Thyroid gland (tissue), 4 donors: ENCODE results near the gene MON1A. TPM values are rescaled to one million over a fixed set of nuclear protein-coding genes. Genes with fewer than 3 reads are reported as not detected.
A peak's percentile ranks its signal among the peaks of the same experiment; 100 is the strongest.

Experiments
- DNase-seq, 2 donors: peaks; one replicate each; pipeline ENCODE4 v3.0.0-alpha.2; 2019
- H3K27ac ChIP-seq, 3 donors: fragments of 200-600 bp; sonication (generic); 1 replicate in 2 of 3; 2 replicates in 1 of 3; pipeline ENCODE4 v1.5.1; 2016 to 2019; ENCODE audit warnings: mild to moderate bottlenecking in 1 of 3, moderate library complexity in 1 of 3
- H3K27me3 ChIP-seq: fragments of 200-600 bp; sonication (generic); one replicate; pipeline ENCODE4 v1.5.1; 2019
- H3K36me3 ChIP-seq, 2 donors: fragments of 200-600 bp; sonication (generic); one replicate each; pipeline ENCODE4 v1.5.1; 2016 to 2019
- H3K4me1 ChIP-seq, 2 donors: fragments of 200-600 bp; sonication (generic); one replicate each; pipeline ENCODE4 v1.5.1; 2017 to 2019
- H3K4me3 ChIP-seq, 3 donors: fragments of 200-600 bp; sonication (generic); replicated peaks in 1 of 3; 1 replicate in 2 of 3; 2 replicates in 1 of 3; pipeline ENCODE4 v1.5.1; 2016; ENCODE audit warnings: mild to moderate bottlenecking in 1 of 3
- H3K9me3 ChIP-seq: fragments of 200-600 bp; sonication (generic); one replicate; pipeline ENCODE4 v1.5.1; 2017
- CTCF ChIP-seq, 6 experiments: fragments of 200-600 bp in 3 of 6; fragments of 450-650 bp in 3 of 6; sonication (generic) in 3 of 6; IDR thresholded peaks; one replicate each; pipeline ENCODE4 v1.5.1; 2016 to 2019; ENCODE audit warnings: antibody characterized with exemption in 6 of 6, mild to moderate bottlenecking in 2 of 6, inconsistent platforms in 1 of 6, moderate library complexity in 1 of 6
- POLR2A ChIP-seq, 2 donors: fragments of 450-650 bp; IDR thresholded peaks; one replicate each; pipeline ENCODE4 v1.6.1; 2017; ENCODE audit warnings: antibody characterized with exemption in 2 of 2, mild to moderate bottlenecking in 2 of 2, moderate library complexity in 1 of 2
- WGBS, 2 donors: methylation state at CpG; one replicate each; pipeline ENCODE4 v1.1.5; 2017; 5-methylcytosine and 5-hydroxymethylcytosine counted together
- intact Hi-C: fragments of 100-400 bp; cut with DNase I; formaldehyde crosslinking; loops from one replicate; pipeline ENCODE4 v1.15.1; 2023
- total RNA-seq, 4 donors: library from RNA; depleted of rRNA; stranded (reverse); fragments of >200 nt; gene quantifications; one replicate each; pipeline ENCODE4 v1.2.3, GENCODE V29; 2016

MON1A gene
- total RNA-seq, 4 donors from 2014 or later, result 12.1 to 19.9 (median 18.7) TPM

GRCh38 chr3:49930168-49930690, 618 bp upstream of the MON1A start:
- peak; percentile 81 to 82 for DNase-seq
- Histone ChIP-seq H3K27ac (peak overlapping the region; percentile 87 to 90 (median 88)), H3K36me3 (no peaks in the 10 kb centered on the region), H3K4me1 (peaks cover 26 to 40% of the 10 kb centered on the region in 2 donors), H3K4me3 (peak overlapping the region in 1 of 3 donors; percentile 63), H3K9me3 (no peaks in the 10 kb centered on the region), H3K27me3 (no peaks in the 10 kb centered on the region)
- 16 to 30% methylated on average over 16 of the region's 16 CpGs for WGBS, 2 donors
- TF ChIP-seq POLR2A (IDR thresholded peaks at IDR 0.05) (no peak), CTCF (IDR thresholded peaks at IDR 0.05) (no peak)
- intact Hi-C loops, result no loop called here

GRCh38 chr3:49928481-49929017, 1.1 kb downstream of the MON1A start:
- 57 to 61% methylated on average over 5 of the region's 5 CpGs for WGBS, 2 donors
- intact Hi-C loops, result no loop called here
- peak overlapping the region; percentile 87 to 90 (median 88) for H3K27ac ChIP-seq

GRCh38 chr3:49927798-49928197, 1.8 kb downstream of the MON1A start:
- WGBS, 2 donors, result 53 to 60% methylated on average over 5 of the region's 5 CpGs
- Histone ChIP-seq H3K36me3 (no peaks in the 10 kb centered on the region), H3K4me1 (peaks cover 26 to 40% of the 10 kb centered on the region in 2 donors), H3K27me3 (no peaks in the 10 kb centered on the region), H3K4me3 (no peak overlapping the region), H3K9me3 (no peaks in the 10 kb centered on the region), H3K27ac (peak overlapping the region; percentile 27 to 87 (median 34))
- intact Hi-C loops, result no loop called here
- DNase-seq, result peak; percentile 13 to 18
- TF ChIP-seq CTCF (IDR thresholded peaks at IDR 0.05) (no peak), POLR2A (IDR thresholded peaks at IDR 0.05) (no peak)

More at GRCh38 chr3:49928481-49929017, 1.1 kb downstream of the MON1A start:
- no peaks in the 10 kb centered on the region for H3K27me3 ChIP-seq
- no peaks in the 10 kb centered on the region for H3K36me3 ChIP-seq
- peaks cover 26 to 40% of the 10 kb centered on the region in 2 donors for H3K4me1 ChIP-seq
- no peaks in the 10 kb centered on the region for H3K9me3 ChIP-seq
- TF ChIP-seq CTCF (IDR thresholded peaks at IDR 0.05) (no peak), POLR2A (IDR thresholded peaks at IDR 0.05) (no peak)
- H3K4me3 ChIP-seq, result peak overlapping the region in 2 of 3 donors; percentile 24 to 63
- DNase-seq, result peak; percentile 62 to 69

GRCh38 chr3:49926117-49926728, 3.4 kb downstream of the MON1A start:
- whole genome bisulfite sequencing, 2 donors, result 79 to 86% methylated on average over 4 of the region's 4 CpGs
- DNase-seq, result no peak
- H3K4me1 ChIP-seq, result peaks cover 26 to 35% of the 10 kb centered on the region in 2 donors
- H3K27me3 ChIP-seq, result no peaks in the 10 kb centered on the region
- H3K36me3 ChIP-seq, result no peaks in the 10 kb centered on the region
- H3K27ac ChIP-seq, result no peak overlapping the region
- no peaks in the 10 kb centered on the region for H3K9me3 ChIP-seq
- intact Hi-C loops, result no loop called here
- no peak overlapping the region for H3K4me3 ChIP-seq
- no peak for TF ChIP-seq CTCF (IDR thresholded peaks at IDR 0.05)
- TF ChIP-seq POLR2A (IDR thresholded peaks at IDR 0.05), result no peak

GRCh38 chr3:49925485-49925884, 4.1 kb downstream of the MON1A start:
- Histone ChIP-seq H3K4me3 (no peak overlapping the region), H3K36me3 (no peaks in the 10 kb centered on the region)
- 94 to 98% methylated on average over 2 of the region's 2 CpGs for WGBS, 2 donors

More at GRCh38 chr3:49925485-49925884, 4.1 kb downstream of the MON1A start:
- TF ChIP-seq CTCF (IDR thresholded peaks at IDR 0.05), result no peak
- no peak for TF ChIP-seq POLR2A (IDR thresholded peaks at IDR 0.05)
- Histone ChIP-seq H3K27me3 (no peaks in the 10 kb centered on the region), H3K27ac (no peak overlapping the region), H3K9me3 (no peaks in the 10 kb centered on the region), H3K4me1 (peaks cover 18 to 28% of the 10 kb centered on the region in 2 donors)
- intact Hi-C loops, result no loop called here
- DNase-seq, result no peak
